K562 (cell line): ENCODE results near the gene GALNT18. TPM values are rescaled to one million over a fixed set of nuclear protein-coding genes. Genes with fewer than 3 reads are reported as not detected.

ENCODE experiments used
- ATAC-seq: fragments of 200-7000 bp; cut with Tn5 transposase; 3 replicates; pipeline ENCODE4 v1.9.1; 2020; ENCODE audit warnings: moderate library complexity
- BruUV-seq: library from RNA; stranded (reverse); fragments of 400-500 nt; replicated peaks from 2 replicates; lab custom pipeline; 2021; lab: Mats Ljungman, UMichigan
- CTCF ChIA-PET: fragments of 300-600 bp; formaldehyde crosslinking; extraction: SDS; loops from one replicate; lab custom pipeline; 2021; ENCODE audit warnings: low intra/inter-chr PET ratio; lab: Yijun Ruan, JAX
- POLR2A ChIA-PET: fragments of 300-600, 350-650 bp; sonication (Branson Sonifier 250); formaldehyde crosslinking; extraction: SDS; loops from one replicate; lab custom pipeline; 2021; ENCODE audit warnings: antibody characterized with exemption, inconsistent platforms; lab: Yijun Ruan, JAX
- DNase-seq, 4 experiments: peaks; one replicate each; pipeline versions ENCODE4 v3.0.0 to v3.0.0-alpha.2; 2011 to 2018; ENCODE audit warnings: low spot score in 3 of 4, mixed read lengths in 3 of 4; ENCODE audit errors: extremely low read depth in 1 of 4
- FAIRE-seq: peaks from 2 replicates; lab custom pipeline; 2011; peaks lifted over from hg19 to GRCh38; lab: Jason Lieb, UNC
- H2AFZ ChIP-seq: 2 replicates; pipeline ENCODE4 v1.6.0; 2011; ENCODE audit warnings: low read depth, low read length, control low read depth, inconsistent platforms
- H3K27ac ChIP-seq: fragments of 200-600 bp; 3 replicates; pipeline ENCODE4 v1.8.0; 2011; ENCODE audit warnings: low read depth, mild to moderate bottlenecking, control low read depth, inconsistent platforms, low read length, moderate library complexity, mixed read lengths; ENCODE audit errors: extremely low read depth
- H3K27me3 ChIP-seq, 2 experiments: fragments of 300-600 bp in 1 of 2; 2 replicates in 1 of 2; 3 replicates in 1 of 2; pipeline versions ENCODE4 v1.6.0 to v1.8.0; 2011; ENCODE audit warnings: inconsistent platforms in 2 of 2, low read length in 2 of 2, mild to moderate bottlenecking in 1 of 2, mixed read lengths in 1 of 2, moderate library complexity in 1 of 2; ENCODE audit not compliant: control insufficient read depth in 2 of 2, insufficient read depth in 2 of 2
- H3K36me3 ChIP-seq: fragments of 300-600 bp; 3 replicates; pipeline ENCODE4 v1.8.0; 2011; ENCODE audit warnings: mild to moderate bottlenecking, low read length, inconsistent platforms; ENCODE audit not compliant: control insufficient read depth, insufficient read depth
- H3K4me1 ChIP-seq, 2 experiments: fragments of 200-600 bp in 1 of 2; replicated peaks in 1 of 2; 2 replicates in 1 of 2; 3 replicates in 1 of 2; pipeline versions ENCODE4 v1.5.1 to v1.8.0; 2011; ENCODE audit warnings: inconsistent platforms in 2 of 2, low read length in 2 of 2, mild to moderate bottlenecking in 1 of 2, mixed read lengths in 1 of 2, moderate library complexity in 1 of 2; ENCODE audit not compliant: control insufficient read depth in 2 of 2, insufficient read depth in 2 of 2
- H3K4me2 ChIP-seq: 2 replicates; pipeline ENCODE4 v1.6.1; 2011; ENCODE audit warnings: low read length, control low read depth, inconsistent platforms, mixed read lengths; ENCODE audit not compliant: insufficient read depth
- H3K4me3 ChIP-seq: fragments of 200-600 bp; sonication (generic), shearing (Covaris generic); 2 replicates; pipeline ENCODE4 v1.5.1; 2016; ENCODE audit warnings: control low read depth, inconsistent platforms
- H3K79me2 ChIP-seq: fragments of 200-600 bp; 3 replicates; pipeline ENCODE4 v1.8.0; 2011; ENCODE audit warnings: low read length, inconsistent platforms; ENCODE audit not compliant: control insufficient read depth, insufficient read depth
- H3K9ac ChIP-seq, 2 experiments: 2 replicates each; pipeline versions ENCODE4 v1.6.0 to v1.6.1; 2011; ENCODE audit warnings: low read depth in 2 of 2, low read length in 2 of 2, control low read depth in 1 of 2, inconsistent platforms in 1 of 2, mild to moderate bottlenecking in 1 of 2, mixed read lengths in 1 of 2; ENCODE audit not compliant: insufficient read depth in 1 of 2
- H3K9me1 ChIP-seq: one replicate; pipeline ENCODE4 v1.6.0; 2011; ENCODE audit warnings: inconsistent platforms, mild to moderate bottlenecking, low read length, moderate library complexity; ENCODE audit not compliant: control insufficient read depth, insufficient read depth
- H3K9me3 ChIP-seq: replicated peaks from 2 replicates; pipeline ENCODE4 v1.5.1; 2011; ENCODE audit warnings: low read depth, low read length, inconsistent platforms; ENCODE audit not compliant: control insufficient read depth, insufficient read depth
- H4K20me1 ChIP-seq: replicated peaks from 2 replicates; pipeline ENCODE4 v1.6.1; 2011; ENCODE audit warnings: low read length, inconsistent platforms, mixed read lengths; ENCODE audit not compliant: control insufficient read depth, insufficient read depth
- ARHGAP35 ChIP-seq: fragments of 450-650 bp; IDR thresholded peaks from 2 replicates; pipeline ENCODE4 v1.6.1; 2018; ENCODE audit not compliant: partially characterized antibody
- LCOR ChIP-seq: sonication (generic); formaldehyde crosslinking; IDR thresholded peaks from 2 replicates; pipeline ENCODE4 v1.8.0; 2022; ENCODE audit warnings: mild to moderate bottlenecking, missing genetic modification reagents
- MBD2 ChIP-seq: sonication (generic); IDR thresholded peaks from 2 replicates; pipeline ENCODE4 v1.6.1; 2016; ENCODE audit warnings: low read depth, borderline replicate concordance
- PATZ1 ChIP-seq: fragments of 250-450 bp; sonication (Bioruptor Pico); IDR thresholded peaks from 2 replicates; pipeline ENCODE4 v1.5.0; 2020; ENCODE audit warnings: mild to moderate bottlenecking, borderline replicate concordance
- RNF2 ChIP-seq: sonication (generic); IDR thresholded peaks from 2 replicates; pipeline ENCODE4 v1.6.1; 2016
- RNF219 ChIP-seq: fragments of 250-450 bp; sonication (Bioruptor Pico); IDR thresholded peaks from 2 replicates; pipeline ENCODE4 v1.5.0; 2022; ENCODE audit warnings: mild to moderate bottlenecking
- RUNX1 ChIP-seq: sonication (generic); IDR thresholded peaks from 2 replicates; pipeline ENCODE4 v1.6.1; 2016; ENCODE audit warnings: antibody characterized with exemption, low read depth
- SIN3A ChIP-seq, 2 experiments: fragments of 150-350 bp in 1 of 2; IDR thresholded peaks; 2 replicates each; pipeline ENCODE4 v1.6.1; 2011 to 2016; ENCODE audit warnings: borderline replicate concordance in 2 of 2, low read depth in 2 of 2, low read length in 2 of 2, mild to moderate bottlenecking in 2 of 2, moderate library complexity in 2 of 2; ENCODE audit not compliant: control insufficient read depth in 1 of 2
- SNIP1 ChIP-seq: fragments of 450-650 bp; IDR thresholded peaks from 2 replicates; pipeline ENCODE4 v1.7.1; 2017; ENCODE audit warnings: low read depth, mild to moderate bottlenecking
- SOX6 ChIP-seq: fragments of 450-650 bp; IDR thresholded peaks from 2 replicates; pipeline ENCODE4 v1.6.1; 2014; ENCODE audit warnings: mild to moderate bottlenecking
- THAP7 ChIP-seq: fragments of 250-450 bp; sonication (Bioruptor Pico); IDR thresholded peaks from 2 replicates; pipeline ENCODE4 v1.5.0; 2021
- THRAP3 ChIP-seq: fragments of 450-650 bp; IDR thresholded peaks from 2 replicates; pipeline ENCODE4 v1.6.1; 2016; ENCODE audit warnings: mild to moderate bottlenecking, inconsistent platforms, borderline replicate concordance
- ZNF280B ChIP-seq: fragments of 250-450 bp; sonication (Bioruptor Pico); IDR thresholded peaks from 2 replicates; pipeline ENCODE4 v1.5.1; 2021; ENCODE audit warnings: mild to moderate bottlenecking
- ZNF76 ChIP-seq: fragments of 250-450 bp; sonication (Bioruptor Pico); IDR thresholded peaks from 2 replicates; pipeline ENCODE4 v1.4.0; 2020; ENCODE audit warnings: mild to moderate bottlenecking, moderate library complexity, borderline replicate concordance
- ZNF764 ChIP-seq: fragments of 250-450 bp; sonication (Bioruptor Pico); IDR thresholded peaks from 2 replicates; pipeline ENCODE4 v1.4.0; 2020; ENCODE audit warnings: low read depth, mild to moderate bottlenecking, moderate library complexity
- WGBS: fragments of 100-300 bp; shearing (Covaris generic); methylation state at CpG from one replicate; pipeline ENCODE4 v1.1.6; 2016; ENCODE audit warnings: low coverage, mixed read lengths; ENCODE audit not compliant: insufficient coverage; ENCODE audit errors: missing lambda C conversion rate; 5-methylcytosine and 5-hydroxymethylcytosine counted together
- in situ Hi-C: fragments of 300-500 bp; cut with MboI; formaldehyde crosslinking; loops from 4 replicates; pipeline ENCODE4 v1.15.0; 2018; ENCODE audit warnings: inconsistent platforms, mixed read lengths
- intact Hi-C: fragments of 100-400 bp; cut with micrococcal nuclease; formaldehyde crosslinking; loops from 2 replicates; pipeline ENCODE4 v1.14.2; 2022
- polyA plus RNA-seq, 8 experiments: library from polyadenylated mRNA; depleted of rRNA in 4 of 8; stranded (reverse) in 5 of 8; unstranded in 3 of 8; fragments of >200 nt; fragmentation: Nextera tagmentation in 2 of 8; fragmentation: Illumina TruSeq in 1 of 8; extraction: Ambion mirVana in 2 of 8; extraction: Trizol in 1 of 8; gene quantifications; 2 replicates each; pipeline versions ENCODE4 v1.2.1 to v1.2.3, GENCODE V29; 2011 to 2014; ENCODE audit warnings: inconsistent platforms in 1 of 8, missing spikeins in 1 of 8
- total RNA-seq, 7 experiments: library from RNA; depleted of rRNA in 6 of 7; stranded (reverse); fragments of >200 nt in 6 of 7; fragmentation: Illumina TruSeq in 2 of 7; extraction: Trizol in 2 of 7; gene quantifications; 2 replicates each; pipeline versions ENCODE4 v1.2.1 to v1.2.3, GENCODE V29; 2011 to 2021; ENCODE audit warnings: low replicate concordance in 1 of 7
- TF ChIP-seq, protein P1 (sequence below): fragments of 250-450 bp; sonication (Bioruptor Pico); IDR thresholded peaks from 2 replicates; pipeline ENCODE4 v1.8.0; 2021; ENCODE audit warnings: mild to moderate bottlenecking, moderate library complexity

Gene GALNT18
- total and polyA plus RNA-seq, 9 of the 15 experiments (the other 6 are each of a cell fraction or from before 2014, with no cell fraction given), result not detected

DNA sequence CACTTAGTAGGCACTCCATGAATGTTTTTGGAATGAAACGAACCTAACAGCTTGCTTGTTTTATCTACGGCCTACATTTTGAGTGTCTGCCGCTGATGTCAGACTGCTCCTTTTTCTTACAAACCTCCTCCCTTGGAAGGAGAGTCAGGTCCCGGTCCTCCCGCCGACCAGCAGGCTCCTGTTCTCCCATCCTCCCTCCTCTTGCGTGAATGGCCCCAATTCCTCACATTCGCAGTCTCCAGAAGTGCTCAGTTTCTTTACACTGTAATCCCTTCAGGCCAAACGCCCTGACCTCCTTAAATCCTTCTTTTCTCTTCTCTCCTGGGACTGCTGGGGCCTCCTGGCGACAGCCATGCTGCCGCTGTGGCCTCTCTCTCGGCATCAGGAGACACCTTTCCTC is 186.2 kb downstream of the GALNT18 start:
- 0% methylated on average over 11 of the region's 12 CpGs for WGBS
- Histone ChIP-seq H3K9ac (no peak overlapping the region), H3K79me2 (no peaks in the 10 kb centered on the region), H3K36me3 (no peaks in the 10 kb centered on the region), H4K20me1 (no peaks in the 10 kb centered on the region; the same call in 1 of the 2 replicates), H3K4me2 (no peak overlapping the region), H3K27me3 (peaks cover 0 to 40% of the 10 kb centered on the region in 2 experiments; a peak in 3 of 5 replicates), H3K4me3 (no peak overlapping the region), H3K9me1 (no peaks in the 10 kb centered on the region), H3K4me1 (no peaks in the 10 kb centered on the region), H2AFZ (no peak overlapping the region), H3K9me3 (no peaks in the 10 kb centered on the region), H3K27ac (no peak overlapping the region)
- FAIRE-seq (no peak), ATAC-seq (no peak), DNase-seq (no peak)
- in situ Hi-C loops, result no loop called here
- ChIA-PET CTCF (no interaction called here), POLR2A (no interaction called here)
- BruUV-seq, result no TSS peak
- intact Hi-C loops, result no loop called here
- TF ChIP-seq MBD2, result no peak
- TF ChIP-seq LCOR, result no peak
- no peak for TF ChIP-seq ARHGAP35
- TF ChIP-seq, protein P1, sequence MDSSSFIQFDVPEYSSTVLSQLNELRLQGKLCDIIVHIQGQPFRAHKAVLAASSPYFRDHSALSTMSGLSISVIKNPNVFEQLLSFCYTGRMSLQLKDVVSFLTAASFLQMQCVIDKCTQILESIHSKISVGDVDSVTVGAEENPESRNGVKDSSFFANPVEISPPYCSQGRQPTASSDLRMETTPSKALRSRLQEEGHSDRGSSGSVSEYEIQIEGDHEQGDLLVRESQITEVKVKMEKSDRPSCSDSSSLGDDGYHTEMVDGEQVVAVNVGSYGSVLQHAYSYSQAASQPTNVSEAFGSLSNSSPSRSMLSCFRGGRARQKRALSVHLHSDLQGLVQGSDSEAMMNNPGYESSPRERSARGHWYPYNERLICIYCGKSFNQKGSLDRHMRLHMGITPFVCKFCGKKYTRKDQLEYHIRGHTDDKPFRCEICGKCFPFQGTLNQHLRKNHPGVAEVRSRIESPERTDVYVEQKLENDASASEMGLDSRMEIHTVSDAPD, result no peak
- no peak for TF ChIP-seq THAP7 (CRISPR knock-in tag)
- TF ChIP-seq RNF219 (CRISPR knock-in tag), result no peak
- TF ChIP-seq SIN3A (IDR thresholded peaks at IDR 0.05; ENCODE audit: borderline replicate concordance in 2 of 2, control insufficient read depth in 1 of 2, low read depth in 2 of 2, low read length in 2 of 2), result no peak
- no peak for TF ChIP-seq ZNF76
- TF ChIP-seq SOX6, result no peak
- TF ChIP-seq RNF2, result no peak
- no peak for TF ChIP-seq THRAP3
- no peak for TF ChIP-seq SNIP1
- no peak for TF ChIP-seq PATZ1 (CRISPR knock-in tag)
- TF ChIP-seq ZNF280B (CRISPR knock-in tag), result no peak
- TF ChIP-seq ZNF764 (CRISPR knock-in tag), result no peak
- TF ChIP-seq RUNX1, result no peak
